Putamen (tissue), 1 donor: Measurements from ENCODE around the gene ADD2.
A peak's percentile ranks its signal among the peaks of the same experiment; 100 is the strongest.
"Not testable (repeated sequence)": the region's sequence is repeated elsewhere in the genome, so short reads cannot be mapped to it uniquely, and the experiment has no call there.

Experiments used
- DNase-seq: peaks from one replicate; pipeline ENCODE4 v3.0.0-alpha.2; 2016; ENCODE audit warnings: low spot score

ADD2 gene

GRCh38 chr2:70751881-70752280, 16.1 kb downstream of the ADD2 start:
- DNase-seq: no peak

GRCh38 chr2:70750320-70750719, 17.7 kb downstream of the ADD2 start:
- no peak for DNase-seq

GRCh38 chr2:70748002-70748784, 19.8 kb downstream of the ADD2 start:
- no peak for DNase-seq

GRCh38 chr2:70747284-70747683, 20.7 kb downstream of the ADD2 start:
- DNase-seq: no peak

- DNase-seq: no peak
Observed at GRCh38 chr2:70746094-70746974, 21.7 kb downstream of the ADD2 start.

- DNase-seq: no peak
Observed at GRCh38 chr2:70745276-70745825, 22.6 kb downstream of the ADD2 start.

- no peak for DNase-seq
Observed at GRCh38 chr2:70744397-70744796, 23.6 kb downstream of the ADD2 start.

GRCh38 chr2:70743677-70744076, 24.3 kb downstream of the ADD2 start:
- DNase-seq: no peak

- no peak for DNase-seq
Observed at GRCh38 chr2:70743068-70743467, 24.9 kb downstream of the ADD2 start.

- DNase-seq: not testable (repeated sequence)
Observed at GRCh38 chr2:70739492-70739891, 28.5 kb downstream of the ADD2 start.

GRCh38 chr2:70738159-70738558, 29.8 kb downstream of the ADD2 start:
- no peak for DNase-seq

- peak; percentile 57 for DNase-seq
Observed at GRCh38 chr2:70735071-70735470, 32.9 kb downstream of the ADD2 start.

- DNase-seq: peak; percentile 56
Observed at GRCh38 chr2:70733646-70734180, 34.3 kb downstream of the ADD2 start.

GRCh38 chr2:70732766-70733645, 35.0 kb downstream of the ADD2 start:
- DNase-seq: peak; percentile 40

- no peak for DNase-seq
Observed at GRCh38 chr2:70730730-70731129, 37.3 kb downstream of the ADD2 start.

- DNase-seq: no peak
Observed at GRCh38 chr2:70729647-70730046, 38.4 kb downstream of the ADD2 start.

- DNase-seq: no peak
Observed at GRCh38 chr2:70728128-70728527, 39.9 kb downstream of the ADD2 start.

- DNase-seq: no peak
Observed at GRCh38 chr2:70726947-70727725, 40.9 kb downstream of the ADD2 start.

GRCh38 chr2:70725505-70725904, 42.5 kb downstream of the ADD2 start:
- DNase-seq: no peak

GRCh38 chr2:70724366-70724765, 43.6 kb downstream of the ADD2 start:
- no peak for DNase-seq
